Globus pallidus (tissue), 1 donor: Measurements from ENCODE around the gene CDX1.

Experiments
- DNase-seq: peaks from one replicate; pipeline ENCODE4 v3.0.0-alpha.2; 2015; ENCODE audit warnings: low spot score

CDX1 gene

DNA sequence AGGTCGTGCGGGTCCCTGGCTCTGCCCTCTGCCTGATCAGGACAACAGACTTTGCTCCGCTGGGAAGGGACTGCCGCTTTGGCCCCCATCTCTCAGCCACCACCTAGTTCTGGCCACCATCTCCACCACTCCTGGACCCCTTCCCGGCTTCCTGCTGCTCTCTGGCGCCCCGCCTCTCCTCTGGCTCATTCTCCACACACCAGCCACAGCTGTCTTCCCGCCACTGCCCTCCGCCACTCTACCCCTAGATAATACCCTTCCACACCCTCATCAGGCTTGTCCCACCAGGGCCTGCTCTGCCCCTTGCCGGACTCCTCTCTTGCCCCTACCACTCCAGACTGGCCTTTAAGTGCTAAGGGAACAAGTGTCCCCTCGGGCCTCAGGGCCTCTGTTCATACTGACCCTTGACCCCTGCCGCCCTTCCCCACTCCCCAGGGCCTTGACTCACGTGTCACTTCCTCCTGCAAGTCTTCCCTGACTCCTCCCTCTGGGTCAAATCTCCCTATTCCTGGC lies 3.0 kb upstream of the CDX1 start:
- no peak for DNase-seq

- DNase-seq = no peak
These were observed 2.2 kb upstream of the CDX1 start for GRCh38 chr5:150164211-150164980.

GRCh38 chr5:150166037-150166649 lies 435 bp upstream of the CDX1 start:
- no peak for DNase-seq

DNA sequence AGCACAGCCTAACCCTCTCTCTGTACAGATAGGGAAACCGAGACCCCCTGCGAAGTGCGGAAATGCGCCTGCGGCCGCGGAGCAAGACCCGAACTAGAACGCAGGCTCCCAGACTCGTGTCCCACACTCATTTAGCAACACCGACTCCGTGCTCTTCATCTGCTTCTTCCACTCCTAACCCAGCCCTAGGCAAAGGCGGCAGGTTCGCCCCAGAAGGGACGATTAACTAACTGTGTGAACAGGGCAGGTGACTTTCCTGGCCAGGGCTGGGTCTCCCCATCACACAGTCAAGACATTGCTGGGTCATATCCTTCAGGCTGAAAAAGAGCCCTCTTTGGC lies 903 bp downstream of the CDX1 start:
- no peak for DNase-seq

- no peak for DNase-seq
These were observed 1.3 kb downstream of the CDX1 start for GRCh38 chr5:150167908-150168307.

- DNase-seq = no peak
These were observed 2.3 kb downstream of the CDX1 start for GRCh38 chr5:150168864-150169263.

GRCh38 chr5:150172145-150172544 lies 5.6 kb downstream of the CDX1 start:
- DNase-seq = no peak

GRCh38 chr5:150172556-150172955 lies 6.0 kb downstream of the CDX1 start:
- DNase-seq = no peak

DNA sequence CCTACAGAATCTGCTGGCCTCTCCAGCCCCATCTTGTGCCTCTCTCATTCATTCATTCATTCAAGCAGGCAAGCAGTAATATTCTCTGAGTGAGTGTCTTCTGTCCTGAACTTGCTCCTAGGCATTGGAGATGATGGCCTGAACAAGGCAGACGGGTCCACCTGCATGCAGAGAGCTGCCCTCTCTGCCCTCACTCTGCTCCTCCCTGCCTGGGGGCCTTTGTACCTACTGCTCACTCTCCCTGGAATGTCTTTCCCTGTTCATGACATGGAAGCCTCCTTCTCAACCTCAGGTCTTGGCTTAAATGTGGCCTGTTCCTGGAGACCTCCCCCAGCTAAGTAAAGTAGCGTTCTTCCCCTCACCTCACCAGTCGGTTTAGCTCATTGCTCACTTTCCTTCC lies 6.6 kb downstream of the CDX1 start:
- no peak for DNase-seq

GRCh38 chr5:150174285-150174684 lies 7.7 kb downstream of the CDX1 start:
- DNase-seq = no peak

- no peak for DNase-seq
These were observed 8.5 kb downstream of the CDX1 start for GRCh38 chr5:150175076-150175475.

DNA sequence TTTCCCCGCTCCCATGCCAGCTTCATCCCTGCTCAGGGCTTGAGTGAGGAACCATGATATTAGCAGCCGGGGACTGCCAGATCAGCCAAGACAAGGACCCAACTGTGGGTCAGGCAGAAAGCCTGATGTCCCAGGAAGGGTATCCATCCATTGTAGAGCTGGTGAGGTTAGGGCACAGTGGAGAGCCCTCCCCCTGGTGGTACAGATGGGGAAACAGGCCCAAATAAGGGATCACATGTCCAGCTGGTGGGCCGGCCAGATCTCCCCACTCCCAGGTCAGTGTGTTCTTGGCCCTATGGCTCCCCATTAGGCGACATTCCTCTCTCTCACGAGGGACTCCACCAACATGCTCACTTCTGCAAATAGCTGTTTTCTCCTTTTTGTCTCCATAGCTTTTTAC lies 9.0 kb downstream of the CDX1 start:
- DNase-seq = no peak

DNA sequence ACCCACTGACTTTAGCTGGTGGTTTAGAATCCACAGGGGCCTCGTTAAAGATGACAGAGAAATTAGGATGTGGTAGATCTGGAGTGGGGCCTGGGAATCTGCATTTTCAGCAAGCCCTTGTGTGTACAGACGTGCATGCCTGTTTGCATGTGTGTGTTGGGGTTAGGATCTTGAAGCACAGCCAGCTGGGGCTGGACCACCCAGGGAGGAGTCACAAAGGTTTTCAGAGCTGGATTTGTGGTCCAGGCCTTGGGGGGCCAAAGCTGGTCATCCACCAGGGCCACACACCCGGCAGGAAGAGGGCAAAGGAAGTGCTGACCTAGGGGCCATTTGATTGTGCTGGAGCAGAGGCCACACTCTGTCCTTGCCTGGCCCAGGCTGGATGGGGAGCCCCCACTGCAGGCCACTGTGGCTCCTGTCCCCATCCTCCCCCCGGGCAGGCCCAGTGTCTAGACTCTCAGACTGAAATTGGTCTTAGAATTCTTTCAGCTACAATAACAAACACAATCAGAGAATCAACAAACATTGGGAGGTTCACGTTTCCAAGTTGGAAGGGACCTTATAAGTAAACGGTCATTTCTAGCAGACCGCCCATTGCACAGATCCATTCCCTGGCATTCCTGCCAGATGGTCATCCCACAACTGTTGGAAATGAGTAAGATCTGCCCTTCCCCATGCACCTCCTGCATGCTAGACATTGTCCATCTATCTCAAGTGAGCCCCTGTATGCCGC lies 10.3 kb downstream of the CDX1 start:
- no peak for DNase-seq

GRCh38 chr5:150177721-150178120 lies 11.1 kb downstream of the CDX1 start:
- no peak for DNase-seq

GRCh38 chr5:150178262-150178661 lies 11.7 kb downstream of the CDX1 start:
- DNase-seq = no peak

DNA sequence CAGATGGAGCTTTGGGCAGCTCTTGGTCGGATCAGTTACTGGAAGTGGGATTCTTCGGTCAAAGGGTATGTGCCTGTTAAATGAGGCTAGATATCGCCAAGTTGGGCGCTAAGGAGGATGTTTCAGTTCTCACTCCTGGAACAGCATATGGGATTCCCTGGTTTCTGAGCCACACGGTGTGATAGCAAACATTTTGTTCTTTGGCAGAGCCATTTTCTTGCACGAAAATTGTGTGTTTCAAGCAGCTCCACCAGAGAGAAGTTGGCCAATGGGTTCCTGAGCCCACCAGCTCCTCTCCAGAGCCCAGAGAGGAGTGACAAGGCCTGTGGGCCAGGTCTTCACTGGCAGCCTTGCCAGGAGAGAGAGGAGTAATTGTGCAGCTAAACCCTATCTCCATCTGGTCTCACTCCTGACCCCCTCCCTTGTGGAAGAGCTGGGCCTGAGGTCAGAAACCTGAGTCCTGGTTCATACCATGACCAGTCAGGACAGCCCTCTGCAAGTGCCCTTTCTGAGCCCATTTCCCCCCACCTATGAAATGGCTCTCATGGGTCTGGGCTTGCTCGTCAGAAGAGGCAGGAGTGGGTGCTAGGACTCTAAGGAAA lies 12.5 kb downstream of the CDX1 start:
- DNase-seq = no peak

- DNase-seq = peak; percentile 84
These were observed 13.9 kb downstream of the CDX1 start for GRCh38 chr5:150180241-150181026.

- DNase-seq = no peak
These were observed 14.4 kb downstream of the CDX1 start for GRCh38 chr5:150181027-150181426.

- no peak for DNase-seq
These were observed 15.4 kb downstream of the CDX1 start for GRCh38 chr5:150181766-150182545.

GRCh38 chr5:150182774-150183173 lies 16.2 kb downstream of the CDX1 start:
- DNase-seq = no peak

DNA sequence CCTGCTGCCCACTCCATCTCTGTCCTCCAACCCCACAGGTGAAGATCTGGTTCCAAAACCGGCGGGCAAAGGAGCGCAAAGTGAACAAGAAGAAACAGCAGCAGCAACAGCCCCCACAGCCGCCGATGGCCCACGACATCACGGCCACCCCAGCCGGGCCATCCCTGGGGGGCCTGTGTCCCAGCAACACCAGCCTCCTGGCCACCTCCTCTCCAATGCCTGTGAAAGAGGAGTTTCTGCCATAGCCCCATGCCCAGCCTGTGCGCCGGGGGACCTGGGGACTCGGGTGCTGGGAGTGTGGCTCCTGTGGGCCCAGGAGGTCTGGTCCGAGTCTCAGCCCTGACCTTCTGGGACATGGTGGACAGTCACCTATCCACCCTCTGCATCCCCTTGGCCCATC lies 16.9 kb downstream of the CDX1 start:
- no peak for DNase-seq
